ENCODE measurements around the gene RNF4. TPM values are rescaled to one million over a fixed set of nuclear protein-coding genes. Genes with fewer than 3 reads are reported as not detected.

RNF4 gene
- total RNA-seq, 1 donor from 2014 or later, result 93.5 TPM

- Mint-ChIP-seq H3K27me3 (no peaks in the 10 kb centered on the region), H3K27ac (no peak overlapping the region), H3K4me3 (no peak overlapping the region), H3K4me1 (no peaks in the 10 kb centered on the region), H3K9me3 (no peaks in the 10 kb centered on the region), H3K36me3 (ENCODE audit: low read depth) (no peaks in the 10 kb centered on the region)
- no peak for TF ChIP-seq CTCF (IDR thresholded peaks at IDR 0.05)
- ChIA-PET CTCF (no interaction called here), POLR2A (no interaction called here)
- ATAC-seq (ENCODE audit: low read depth), result no peak
- intact Hi-C loops (cut with micrococcal nuclease), result no loop called here
- DNase-seq, result no peak
These were observed 34.5 kb upstream of the RNF4 start for GRCh38 chr4:2434420-2434819.

- ChIA-PET CTCF (no interaction called here), POLR2A (interaction anchor here (0.5 to 1.1 kb wide), 2 partner anchors 17 to 173 kb away, joined by 3 to 4 read pairs; no protein-coding TSS in a partner anchor)
- Mint-ChIP-seq H3K27ac (no peak overlapping the region), H3K36me3 (ENCODE audit: low read depth) (no peaks in the 10 kb centered on the region), H3K9me3 (no peaks in the 10 kb centered on the region), H3K4me1 (no peaks in the 10 kb centered on the region), H3K27me3 (no peaks in the 10 kb centered on the region), H3K4me3 (no peak overlapping the region)
- ATAC-seq (ENCODE audit: low read depth) (no peak), DNase-seq (no peak)
- TF ChIP-seq CTCF (IDR thresholded peaks at IDR 0.05), result no peak
- intact Hi-C loops (cut with micrococcal nuclease), result no loop called here
These were observed 32.6 kb upstream of the RNF4 start for GRCh38 chr4:2436301-2436700.

- ATAC-seq (ENCODE audit: low read depth) (no peak), DNase-seq (no peak)
- CTCF ChIA-PET, result no interaction called here
- Mint-ChIP-seq H3K9me3 (no peaks in the 10 kb centered on the region), H3K4me3 (no peak overlapping the region), H3K4me1 (peaks cover 4% of the 10 kb centered on the region), H3K27me3 (no peaks in the 10 kb centered on the region), H3K36me3 (ENCODE audit: low read depth) (no peaks in the 10 kb centered on the region), H3K27ac (no peak overlapping the region)
- POLR2A ChIA-PET, result interaction anchor here (0.5 to 0.6 kb wide), 2 partner anchors 174 to 428 kb away, joined by 3 to 4 read pairs; partner anchors contain the start of gene NELFA
- no peak for TF ChIP-seq CTCF (IDR thresholded peaks at IDR 0.05)
- intact Hi-C loops (cut with micrococcal nuclease), result no loop called here
These were observed 32.0 kb upstream of the RNF4 start for GRCh38 chr4:2436761-2437474.

GRCh38 chr4:2437475-2438215, 31.3 kb upstream of the RNF4 start:
- DNase-seq (no peak), ATAC-seq (ENCODE audit: low read depth) (no peak)
- Mint-ChIP-seq H3K4me3 (no peak overlapping the region), H3K27ac (no peak overlapping the region), H3K36me3 (ENCODE audit: low read depth) (no peaks in the 10 kb centered on the region), H3K27me3 (no peaks in the 10 kb centered on the region), H3K9me3 (no peaks in the 10 kb centered on the region), H3K4me1 (peaks cover 4% of the 10 kb centered on the region)
- POLR2A ChIA-PET, result no interaction called here
- TF ChIP-seq CTCF (IDR thresholded peaks at IDR 0.05), result no peak
- intact Hi-C loops (cut with micrococcal nuclease), result no loop called here
- CTCF ChIA-PET, result no interaction called here
